Neural crest cell (in vitro differentiated cells): ENCODE data around the gene MAPK1. TPM values are rescaled to one million over a fixed set of nuclear protein-coding genes. Genes with fewer than 3 reads are reported as not detected.
"Not testable (repeated sequence)": the region's sequence is repeated elsewhere in the genome, so short reads cannot be mapped to it uniquely, and the experiment has no call there.

ENCODE experiments used
- DNase-seq: peaks from one replicate; pipeline ENCODE4 v3.0.0; 2021; ENCODE audit warnings: low read depth, mixed read lengths, low spot score
- H3K27ac Mint-ChIP-seq: one replicate; pipeline ENCODE4 v1.8.0; 2021; ENCODE audit warnings: mild to moderate bottlenecking, mixed read lengths; ENCODE audit not compliant: unreplicated experiment
- H3K27me3 Mint-ChIP-seq: 2 replicates; pipeline ENCODE4 v1.8.0; 2021; ENCODE audit warnings: low read depth, mild to moderate bottlenecking, mixed read lengths
- H3K36me3 Mint-ChIP-seq: 2 replicates; pipeline ENCODE4 v1.8.0; 2021; ENCODE audit warnings: low read depth, mild to moderate bottlenecking, mixed read lengths
- H3K4me1 Mint-ChIP-seq: 2 replicates; pipeline ENCODE4 v1.8.0; 2021; ENCODE audit warnings: mixed read lengths
- H3K4me3 Mint-ChIP-seq: one replicate; pipeline ENCODE4 v1.8.0; 2021; ENCODE audit warnings: mild to moderate bottlenecking, mixed read lengths
- H3K9me3 Mint-ChIP-seq: 2 replicates; pipeline ENCODE4 v1.8.0; 2021; ENCODE audit warnings: mixed read lengths
- CTCF ChIP-seq: fragments of 200-600 bp; sonication (generic); conservative IDR thresholded peaks from 2 replicates; pipeline ENCODE4 v1.5.0; 2021; ENCODE audit warnings: antibody characterized with exemption, mild to moderate bottlenecking
- total RNA-seq: library from RNA; stranded (reverse); gene quantifications from 2 replicates; pipeline ENCODE4 v1.2.1, GENCODE V29; 2021

The MAPK1 gene
- total RNA-seq, 1 donor from 2014 or later = 118 TPM

DNA sequence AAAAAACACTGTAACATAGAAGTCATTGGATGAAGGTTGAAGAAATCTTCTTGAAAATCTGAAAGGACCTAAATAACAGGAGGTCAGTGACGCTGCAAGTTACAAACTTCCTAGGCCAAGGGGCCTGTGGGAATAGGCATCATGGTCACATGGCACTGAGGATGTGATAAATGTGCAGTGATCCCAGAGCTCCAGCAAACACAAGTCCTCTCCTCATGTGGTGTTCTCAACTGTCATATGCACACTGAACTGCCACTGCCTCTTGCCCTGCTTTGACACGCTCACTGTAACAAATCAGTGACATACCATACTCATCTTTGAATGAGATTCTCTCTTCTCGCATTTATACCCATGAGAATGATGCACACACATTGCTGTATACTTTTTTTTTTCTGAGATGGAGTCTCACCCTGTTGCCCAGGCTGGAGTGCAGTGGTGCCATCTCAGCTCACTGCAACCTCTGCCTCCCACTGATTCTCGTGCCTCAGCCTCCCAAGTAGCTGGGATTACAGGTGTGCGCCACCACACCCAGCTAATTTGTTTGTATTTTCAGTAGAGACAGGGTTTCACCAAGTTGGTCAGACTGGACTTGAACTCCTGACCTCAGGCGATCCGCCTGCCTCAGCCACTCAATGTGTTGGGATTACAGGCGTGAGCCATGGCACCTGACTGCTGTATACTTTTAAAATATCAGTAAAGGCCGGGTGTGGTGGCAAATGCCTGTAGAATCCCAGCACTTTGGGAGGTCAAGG is 66.7 kb downstream of the MAPK1 start:
- no peak for DNase-seq
- no peak overlapping the region for H3K27ac Mint-ChIP-seq
- H3K9me3 Mint-ChIP-seq = no peaks in the 10 kb centered on the region
- no peaks in the 10 kb centered on the region for H3K27me3 Mint-ChIP-seq
- no peaks in the 10 kb centered on the region for H3K4me1 Mint-ChIP-seq
- no peak overlapping the region for H3K4me3 Mint-ChIP-seq
- peaks cover 36% of the 10 kb centered on the region for H3K36me3 Mint-ChIP-seq
- TF ChIP-seq CTCF = no peak

- Mint-ChIP-seq H3K27me3 (no peaks in the 10 kb centered on the region), H3K27ac (no peak overlapping the region), H3K9me3 (no peaks in the 10 kb centered on the region), H3K4me1 (no peaks in the 10 kb centered on the region), H3K4me3 (no peak overlapping the region), H3K36me3 (peaks cover 21% of the 10 kb centered on the region)
- TF ChIP-seq CTCF = no peak
- DNase-seq = no peak
Measured at GRCh38 chr22:21797444-21798221, 69.8 kb downstream of the MAPK1 start.

DNA sequence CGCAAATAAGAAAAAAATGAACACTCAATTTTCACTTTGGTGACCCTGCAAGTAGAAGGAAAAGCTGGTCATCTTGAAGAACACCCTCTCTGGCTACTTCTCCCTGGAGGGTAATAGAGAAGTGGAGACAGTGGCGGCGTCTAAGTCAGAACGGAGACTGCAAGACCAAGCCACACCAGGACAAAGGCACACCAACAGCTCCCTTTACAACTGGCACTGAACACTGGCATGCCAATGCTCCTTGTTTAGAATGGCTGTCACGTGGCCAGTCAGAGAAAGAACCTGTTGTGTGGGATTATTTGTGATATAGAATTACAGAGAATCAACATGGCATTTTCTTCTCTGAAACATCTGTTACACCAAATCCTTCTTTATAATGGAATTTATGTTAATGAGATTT is 70.6 kb downstream of the MAPK1 start:
- H3K4me1 Mint-ChIP-seq = no peaks in the 10 kb centered on the region

DNA sequence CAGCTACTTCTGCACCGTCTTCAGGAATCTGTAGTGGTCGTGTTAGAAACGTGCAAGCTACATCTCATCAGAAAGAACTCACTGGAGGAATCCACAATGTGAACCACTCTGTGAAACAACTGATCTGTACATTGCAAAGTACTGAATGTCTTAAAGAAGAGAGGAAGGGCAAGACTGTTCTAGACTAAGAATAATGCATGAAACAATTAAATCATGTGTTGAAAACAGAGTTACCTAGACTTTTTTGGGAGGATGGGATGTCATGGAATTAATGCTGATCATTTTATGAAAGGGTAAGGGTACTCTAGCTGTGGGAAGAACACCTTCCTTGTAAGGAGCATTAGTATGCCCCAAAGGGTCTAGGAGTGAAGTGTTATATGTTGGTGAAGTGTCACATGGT is 71.2 kb downstream of the MAPK1 start:
- H3K4me3 Mint-ChIP-seq = no peak overlapping the region
- H3K27me3 Mint-ChIP-seq = no peaks in the 10 kb centered on the region
- no peaks in the 10 kb centered on the region for H3K9me3 Mint-ChIP-seq
- no peak for TF ChIP-seq CTCF
- peaks cover 14% of the 10 kb centered on the region for H3K36me3 Mint-ChIP-seq
- no peak overlapping the region for H3K27ac Mint-ChIP-seq
- no peak for DNase-seq
- H3K4me1 Mint-ChIP-seq = no peaks in the 10 kb centered on the region

More for the DNA sequence above, 70.6 kb downstream of the MAPK1 start:
- Mint-ChIP-seq H3K27me3 (no peaks in the 10 kb centered on the region), H3K9me3 (no peaks in the 10 kb centered on the region), H3K4me3 (no peak overlapping the region), H3K36me3 (peaks cover 15% of the 10 kb centered on the region), H3K27ac (no peak overlapping the region)
- TF ChIP-seq CTCF = no peak
- no peak for DNase-seq

GRCh38 chr22:21793716-21794115 is 73.7 kb downstream of the MAPK1 start:
- DNase-seq, H3K9me3 Mint-ChIP-seq, H3K27me3 Mint-ChIP-seq, H3K4me3 Mint-ChIP-seq, H3K27ac Mint-ChIP-seq, H3K4me1 Mint-ChIP-seq: not testable (repeated sequence)
- peaks cover 11% of the 10 kb centered on the region for H3K36me3 Mint-ChIP-seq
